Measurements from ENCODE around the gene LAMP5. TPM values are rescaled to one million over a fixed set of nuclear protein-coding genes. Genes with fewer than 3 reads are reported as not detected.

Gene LAMP5
- total and polyA plus RNA-seq, 2 of the 13 experiments (the other 11 are each of a cell fraction or from before 2014, with no cell fraction given): not detected

- TF ChIP-seq ZNF790 (CRISPR knock-in tag; IDR thresholded peaks at IDR 0.05; ENCODE audit: borderline replicate concordance): no peak
- no peak for TF ChIP-seq RARG (CRISPR knock-in tag; IDR thresholded peaks at IDR 0.05; ENCODE audit: low read depth)
- no peak for TF ChIP-seq FOXC1 (CRISPR knock-in tag; IDR thresholded peaks at IDR 0.05; ENCODE audit: borderline replicate concordance)
- TF ChIP-seq ARID5B (CRISPR knock-in tag; IDR thresholded peaks at IDR 0.05): no peak
- no peak for TF ChIP-seq ZNF703 (CRISPR knock-in tag; IDR thresholded peaks at IDR 0.05; ENCODE audit: borderline replicate concordance)
- TF ChIP-seq ZNF776 (CRISPR knock-in tag; IDR thresholded peaks at IDR 0.05): no peak
- no peak for TF ChIP-seq MTF1 (CRISPR knock-in tag; IDR thresholded peaks at IDR 0.05)
- TF ChIP-seq ZNF30 (CRISPR knock-in tag; IDR thresholded peaks at IDR 0.05): no peak
- no peak for TF ChIP-seq NPAS2 (CRISPR knock-in tag; IDR thresholded peaks at IDR 0.05; ENCODE audit: borderline replicate concordance)
- TF ChIP-seq ZNF713 (CRISPR knock-in tag; IDR thresholded peaks at IDR 0.05): no peak
- TF ChIP-seq SMAD3 (CRISPR knock-in tag; IDR thresholded peaks at IDR 0.05): no peak
- no peak for TF ChIP-seq NONO (IDR thresholded peaks at IDR 0.05)
- TF ChIP-seq NONO (CRISPR knock-in tag; conservative IDR thresholded peaks at IDR 0.05): no peak
- in situ Hi-C loops (cut with HindIII; ENCODE audit: extremely low pct_ligation_motif_present, low pct_unique_long_range_greater_than_20kb): no loop called here
- 0 out of 5 replicates have a peak, but pooled peaks cover 0 to 5% of the 10 kb centered on the region in 2 experiments for H3K27me3 ChIP-seq (ENCODE audit: control insufficient read depth in 1 of 2, insufficient read depth in 2 of 2, low read length in 2 of 2)
- ChIA-PET POLR2A (no interaction called here), CTCF (ENCODE audit: low intra/inter-chr PET ratio, low total read pairs) (no interaction called here)
- intact Hi-C loops (cut with micrococcal nuclease; ENCODE audit: unreplicated experiment): no loop called here
- no peak overlapping the region for H3K4me2 ChIP-seq (ENCODE audit: low read depth, low read length)
- no peaks in the 10 kb centered on the region for H3K4me1 ChIP-seq (ENCODE audit: insufficient read depth, low read length)
- H3K36me3 ChIP-seq (replicated peaks in 1 of 2; ENCODE audit: control insufficient read depth in 1 of 2, insufficient read depth in 2 of 2, low read length in 2 of 2): no peaks in the 10 kb centered on the region
- no peak for FAIRE-seq
- DNase-seq (ENCODE audit: low spot score): no peak
- no peak overlapping the region for H3K27ac ChIP-seq (ENCODE audit: extremely low read length, insufficient read depth, low read length)
- H3K79me2 ChIP-seq (ENCODE audit: insufficient read depth, low read length): no peaks in the 10 kb centered on the region
- H3K4me3 ChIP-seq (replicated peaks in 1 of 3; ENCODE audit: insufficient read depth in 1 of 3, low read depth in 2 of 3, low read length in 3 of 3): no peak overlapping the region
- WGBS (ENCODE audit: low lambda C conversion rate): 2% methylated on average over 3 of the region's 3 CpGs
- H3K9ac ChIP-seq (ENCODE audit: insufficient read depth, low read depth, low read length): no peak overlapping the region
- no peaks in the 10 kb centered on the region for H4K20me1 ChIP-seq (ENCODE audit: insufficient read depth, low read length)
- H2AFZ ChIP-seq (ENCODE audit: low read length): no peak overlapping the region
- H3K9me3 ChIP-seq (ENCODE audit: low read length): no peaks in the 10 kb centered on the region
- no TSS peak for BruUV-seq (replicated peaks)
- ATAC-seq: no peak
Measured at GRCh38 chr20:9496155-9496554, 18.2 kb upstream of the LAMP5 start.
